ENCODE data around the gene SLC6A17. TPM values are rescaled to one million over a fixed set of nuclear protein-coding genes. Genes with fewer than 3 reads are reported as not detected.

Gene SLC6A17
- total RNA-seq, 1 experiment from 2014 or later: 0.17 TPM

GRCh38 chr1:110203021-110203661 lies 52.8 kb downstream of the SLC6A17 start:
- DNase-seq (ENCODE audit: low spot score): peak; percentile 71

DNA sequence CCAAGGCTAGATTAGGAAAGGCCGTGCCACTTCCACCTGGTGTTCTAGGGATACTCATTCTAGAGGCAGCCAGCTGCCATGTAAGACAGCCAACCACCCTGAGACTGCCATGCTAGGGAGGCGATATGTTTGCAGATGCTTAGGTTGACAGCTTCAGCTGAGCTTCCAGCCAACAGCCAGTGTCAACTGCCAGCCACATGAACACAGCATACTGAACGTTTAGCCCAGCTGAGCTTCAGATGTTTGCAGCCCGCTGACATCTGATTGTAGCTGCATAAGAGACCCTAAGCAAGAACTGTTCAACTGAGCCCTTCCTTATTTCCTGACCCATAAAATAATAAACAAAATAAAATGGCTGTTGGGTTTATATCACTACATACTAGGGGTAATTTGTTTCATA lies 54.9 kb downstream of the SLC6A17 start:
- DNase-seq (ENCODE audit: low spot score): no peak

GRCh38 chr1:110205591-110206155 lies 55.4 kb downstream of the SLC6A17 start:
- no peak for DNase-seq (ENCODE audit: low spot score)

- no peak for DNase-seq (ENCODE audit: low spot score)
Observed at GRCh38 chr1:110206261-110206920, 56.1 kb downstream of the SLC6A17 start.

DNA sequence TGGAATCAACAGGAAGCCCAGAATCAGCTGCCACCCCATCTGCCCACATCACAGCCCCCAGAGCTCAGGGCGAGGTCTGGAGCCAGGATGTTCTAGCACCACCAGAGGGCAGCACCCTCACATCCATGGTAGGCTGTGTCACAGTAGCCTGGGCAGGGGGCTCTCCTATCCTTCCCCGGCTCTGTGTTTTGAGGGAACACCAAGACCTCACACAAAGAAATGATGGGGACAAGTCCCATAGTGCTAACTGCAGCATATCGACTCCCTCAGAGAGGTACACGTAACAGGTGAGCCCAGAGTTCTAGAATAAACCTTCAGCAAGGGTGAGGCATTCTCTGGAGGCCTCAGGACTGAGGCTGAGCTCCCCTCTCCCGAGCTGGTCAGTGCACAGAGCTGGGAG lies 57.5 kb downstream of the SLC6A17 start:
- peak; percentile 28 for DNase-seq (ENCODE audit: low spot score)

GRCh38 chr1:110208916-110209645 lies 58.8 kb downstream of the SLC6A17 start:
- no peak for DNase-seq (ENCODE audit: low spot score)

GRCh38 chr1:110209715-110210603 lies 59.7 kb downstream of the SLC6A17 start, which contains the start of gene KCNC4:
Gene KCNC4 (plus strand): TSS chr1:110210314. CDS start chr1:110211500, 1,186 bp downstream.
- DNase-seq (ENCODE audit: low spot score): peak; percentile 63

DNA sequence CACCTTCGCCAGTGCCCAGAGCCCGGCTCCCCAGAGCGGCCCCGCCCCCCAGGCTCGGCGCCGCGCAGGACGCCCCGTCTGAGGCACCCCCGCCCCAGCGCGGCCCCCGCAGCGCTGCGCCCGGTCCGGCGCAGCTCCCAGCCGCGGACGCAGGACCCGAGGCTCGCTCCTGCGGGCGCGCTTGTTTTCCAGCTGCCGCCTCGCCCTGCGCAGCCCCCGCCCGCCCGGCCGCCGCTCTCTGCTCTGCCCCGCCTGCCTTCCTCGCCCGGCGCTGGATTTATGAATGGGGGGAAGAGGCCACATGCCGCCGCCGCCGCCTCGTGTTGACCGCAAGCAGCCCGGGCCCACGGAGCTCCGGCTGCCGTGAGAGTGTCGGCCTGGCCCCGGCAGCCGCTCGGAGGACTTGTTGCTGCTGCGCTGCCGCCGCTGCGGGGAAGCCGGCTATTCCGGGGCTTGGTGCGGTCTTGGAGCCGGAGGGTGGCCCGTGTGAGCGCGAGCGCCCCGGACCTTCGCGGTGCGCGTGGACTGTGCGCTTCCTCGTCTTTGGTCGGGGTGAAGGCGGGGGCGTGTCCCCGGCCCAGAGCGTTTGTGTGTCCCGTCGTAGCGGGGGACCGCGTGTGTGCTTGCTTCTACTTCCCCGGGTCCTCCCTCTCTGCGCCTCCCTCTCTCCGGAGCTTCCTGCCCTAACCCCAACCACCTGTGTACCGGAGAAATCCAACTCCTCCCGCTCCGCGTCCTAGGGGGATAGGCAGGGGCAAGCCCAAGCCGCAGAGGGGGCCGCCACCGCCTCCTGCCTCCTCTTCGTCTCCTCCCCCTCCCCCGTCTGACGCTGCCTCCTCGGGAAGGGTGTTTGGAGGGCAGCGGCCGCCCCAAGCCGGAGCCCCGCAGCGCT lies 60.6 kb downstream of the SLC6A17 start:
- DNase-seq (ENCODE audit: low spot score): peak; percentile 14

DNA sequence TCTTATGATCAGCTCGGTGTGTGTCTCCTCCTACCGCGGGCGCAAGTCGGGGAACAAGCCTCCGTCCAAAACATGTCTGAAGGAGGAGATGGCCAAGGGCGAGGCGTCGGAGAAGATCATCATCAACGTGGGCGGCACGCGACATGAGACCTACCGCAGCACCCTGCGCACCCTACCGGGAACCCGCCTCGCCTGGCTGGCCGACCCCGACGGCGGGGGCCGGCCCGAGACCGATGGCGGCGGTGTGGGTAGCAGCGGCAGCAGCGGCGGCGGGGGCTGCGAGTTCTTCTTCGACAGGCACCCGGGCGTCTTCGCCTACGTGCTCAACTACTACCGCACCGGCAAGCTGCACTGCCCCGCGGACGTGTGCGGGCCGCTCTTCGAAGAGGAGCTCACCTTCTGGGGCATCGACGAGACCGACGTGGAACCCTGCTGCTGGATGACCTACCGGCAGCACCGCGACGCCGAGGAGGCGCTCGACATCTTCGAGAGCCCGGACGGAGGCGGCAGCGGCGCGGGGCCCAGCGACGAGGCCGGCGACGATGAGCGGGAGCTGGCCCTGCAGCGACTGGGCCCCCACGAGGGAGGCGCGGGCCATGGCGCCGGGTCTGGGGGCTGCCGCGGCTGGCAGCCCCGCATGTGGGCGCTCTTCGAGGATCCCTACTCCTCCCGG lies 61.3 kb downstream of the SLC6A17 start:
- DNase-seq (ENCODE audit: low spot score): no peak

DNA sequence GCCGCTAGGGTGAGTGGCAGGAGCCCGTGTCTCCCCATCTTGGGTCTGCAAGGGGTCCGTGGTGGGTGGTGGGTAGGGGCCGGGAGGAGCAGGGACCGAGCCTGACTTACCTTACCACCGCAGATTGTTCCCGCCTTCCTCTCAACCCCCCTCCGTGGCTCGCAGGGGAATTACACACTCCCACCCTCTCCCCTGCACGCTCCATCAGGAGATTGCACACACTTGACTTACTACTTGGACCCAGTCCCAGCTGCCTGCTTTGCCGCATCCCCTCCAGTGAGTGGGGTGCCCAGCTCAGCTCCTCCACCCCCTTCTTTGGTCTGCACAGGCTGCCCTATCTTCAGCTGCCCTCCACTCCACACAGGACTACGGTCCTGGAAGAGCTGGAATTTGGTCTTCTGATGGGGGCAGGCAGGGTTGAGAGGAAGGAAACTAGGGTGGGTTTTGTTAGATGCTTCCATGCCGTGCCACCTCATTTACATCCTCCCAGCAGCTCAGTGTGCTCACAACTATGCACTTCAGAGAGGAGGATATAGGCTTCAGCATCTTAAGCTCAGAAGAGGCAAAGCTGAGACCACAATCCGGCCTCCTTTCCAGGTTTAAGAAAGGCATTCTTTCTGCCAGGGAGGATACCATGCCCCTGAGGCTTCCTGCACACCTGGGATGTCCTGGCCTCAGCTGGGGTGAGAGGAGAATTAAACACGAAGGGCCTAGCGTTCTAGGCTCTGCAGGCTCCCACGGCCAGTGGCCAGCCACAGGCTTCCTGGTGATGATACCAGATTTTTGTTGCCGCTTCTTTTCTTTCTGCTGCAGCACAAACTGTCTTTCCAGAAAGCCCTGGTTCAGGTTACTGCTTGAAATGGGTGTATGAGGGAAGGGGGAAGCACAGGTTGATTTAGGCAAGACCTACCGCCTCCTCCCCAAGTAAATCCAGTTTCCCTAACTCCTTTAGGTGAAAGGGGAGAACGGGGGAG lies 62.2 kb downstream of the SLC6A17 start:
- no peak for DNase-seq (ENCODE audit: low spot score)

DNA sequence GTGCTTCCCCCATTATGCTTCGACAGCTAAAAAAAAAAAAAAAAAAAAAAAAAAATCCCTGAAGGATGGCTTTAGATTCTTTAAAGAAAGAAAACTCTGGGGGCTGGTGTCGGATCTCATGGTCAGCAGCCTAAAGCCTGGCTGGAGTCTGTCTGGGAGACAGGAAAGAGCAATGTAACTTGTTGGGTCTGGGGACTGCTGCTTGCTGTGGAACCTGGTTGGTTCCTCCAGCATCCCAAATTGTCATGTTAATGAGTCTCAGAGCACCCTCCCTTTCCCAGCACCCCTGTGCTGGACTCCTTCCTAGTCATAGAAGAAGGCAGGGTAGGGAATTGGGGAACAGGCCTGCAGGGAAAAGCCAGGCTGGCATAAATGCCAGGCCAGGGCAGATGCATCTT lies 62.8 kb downstream of the SLC6A17 start:
- no peak for DNase-seq (ENCODE audit: low spot score)

- DNase-seq (ENCODE audit: low spot score): peak; percentile 19
Observed at GRCh38 chr1:110214454-110215404, 64.4 kb downstream of the SLC6A17 start.

DNA sequence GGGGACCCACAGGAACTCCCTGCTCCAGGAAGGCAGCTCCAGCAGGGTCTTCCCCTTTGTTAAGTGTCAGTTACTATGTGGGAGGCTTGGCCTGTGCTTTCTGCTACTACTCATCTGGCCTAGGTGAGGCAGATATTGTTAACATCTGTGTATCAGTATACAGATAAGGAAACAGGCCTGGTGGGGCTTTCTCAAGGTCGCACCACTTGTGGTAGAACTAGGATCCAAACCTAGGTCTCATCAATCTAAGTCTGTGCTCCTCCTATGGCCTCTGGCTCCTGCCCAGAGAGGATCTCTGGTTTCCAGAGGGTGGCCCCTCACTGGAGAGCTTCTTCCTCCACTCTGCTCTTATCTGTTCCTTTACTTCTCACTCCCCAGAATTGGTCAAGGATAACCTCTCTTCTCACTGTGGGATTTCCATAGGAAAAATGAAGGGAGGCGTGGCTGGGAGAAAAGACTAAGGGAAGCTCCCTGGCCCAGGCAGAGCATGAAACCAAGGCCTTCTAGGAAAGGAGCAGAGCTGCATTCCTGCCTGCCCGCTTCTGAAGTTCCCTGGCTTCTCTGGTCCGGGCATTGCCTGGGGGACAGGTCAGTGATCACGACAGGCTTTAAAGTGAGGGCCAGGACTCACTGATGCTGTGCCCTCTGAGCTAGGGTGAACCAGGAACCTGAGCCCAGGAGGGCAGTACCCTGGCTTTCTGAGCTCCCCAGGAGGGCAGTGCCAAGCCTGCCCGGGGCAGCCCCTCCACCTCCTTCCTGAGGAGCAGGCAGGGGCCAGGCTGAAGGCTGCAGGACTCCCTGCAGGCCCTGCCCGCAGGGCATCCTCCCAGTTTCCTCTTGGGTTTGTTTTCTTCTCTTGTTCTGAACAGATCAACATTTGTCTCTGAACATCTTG lies 65.6 kb downstream of the SLC6A17 start:
- DNase-seq (ENCODE audit: low spot score): no peak

DNA sequence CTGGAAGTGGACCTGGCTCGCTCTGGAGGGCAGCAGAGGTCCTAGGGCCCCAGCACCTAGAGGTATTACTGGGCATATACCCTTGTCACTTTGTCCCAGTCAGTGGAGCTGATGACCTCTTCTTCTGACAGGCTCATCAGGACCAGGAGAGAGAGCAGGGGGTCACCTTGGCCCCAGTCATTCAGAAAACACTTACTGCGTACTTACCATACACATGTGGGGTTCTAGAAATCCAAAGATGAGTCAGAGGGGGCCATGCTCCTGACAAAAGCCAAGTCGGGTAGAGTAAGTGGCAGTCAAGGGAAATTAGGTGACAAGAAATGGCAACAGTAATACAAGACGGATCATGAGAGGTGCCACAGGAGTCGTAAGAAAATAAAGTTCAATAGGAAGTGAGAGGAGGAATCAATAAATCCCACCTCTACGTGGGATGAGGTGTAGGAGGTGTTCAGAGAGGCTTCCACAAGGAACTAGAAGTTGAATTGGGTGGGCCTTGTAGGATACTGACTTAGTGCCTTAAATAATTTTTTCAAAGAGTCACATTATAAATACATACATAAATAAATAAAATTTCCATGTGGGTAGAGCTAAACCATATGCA lies 66.7 kb downstream of the SLC6A17 start:
- DNase-seq (ENCODE audit: low spot score): no peak

DNA sequence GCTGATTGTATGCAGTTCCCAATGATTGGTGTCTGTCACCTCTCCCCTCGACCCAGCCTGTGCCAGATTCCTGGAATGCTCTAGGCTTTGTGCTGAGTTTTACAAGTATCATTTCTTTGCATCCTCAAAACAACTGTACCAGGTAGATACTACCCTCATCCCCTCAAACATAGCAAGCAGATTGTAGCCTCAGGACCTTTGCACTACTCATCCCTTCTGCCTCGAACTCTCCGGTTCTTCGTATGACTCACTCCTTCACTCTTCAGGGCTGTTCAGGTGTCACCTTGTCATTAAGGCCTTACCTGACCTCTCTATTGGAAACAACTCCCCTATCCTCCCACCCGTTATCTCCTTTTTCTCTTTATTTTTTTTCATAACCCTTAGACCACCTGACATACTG lies 67.8 kb downstream of the SLC6A17 start:
- DNase-seq (ENCODE audit: low spot score): no peak

GRCh38 chr1:110218739-110219138 lies 68.4 kb downstream of the SLC6A17 start:
- DNase-seq (ENCODE audit: low spot score): no peak
